Sigmoid colon (tissue), 4 donors: ENCODE results near the gene KCNJ15.

ENCODE experiments used
- EP300 ChIP-seq, 4 donors: sonication (generic); formaldehyde crosslinking; IDR thresholded peaks; one replicate each; pipeline ENCODE4 v1.6.1; 2017; ENCODE audit warnings: antibody characterized with exemption in 4 of 4
- POLR2A ChIP-seq, 2 donors: fragments of 450-650 bp; IDR thresholded peaks; one replicate each; pipeline ENCODE4 v1.6.1; 2016; ENCODE audit warnings: antibody characterized with exemption in 2 of 2, mild to moderate bottlenecking in 2 of 2, moderate library complexity in 2 of 2
- TF ChIP-seq, protein P1 (sequence below), 4 experiments: fragments of 450-650 bp in 3 of 4; fragments of 200-600 bp in 1 of 4; IDR thresholded peaks; one replicate each; pipeline ENCODE4 v1.5.1; 2016 to 2019; ENCODE audit warnings: antibody characterized with exemption in 4 of 4, mild to moderate bottlenecking in 3 of 4, moderate library complexity in 2 of 4

DNA sequence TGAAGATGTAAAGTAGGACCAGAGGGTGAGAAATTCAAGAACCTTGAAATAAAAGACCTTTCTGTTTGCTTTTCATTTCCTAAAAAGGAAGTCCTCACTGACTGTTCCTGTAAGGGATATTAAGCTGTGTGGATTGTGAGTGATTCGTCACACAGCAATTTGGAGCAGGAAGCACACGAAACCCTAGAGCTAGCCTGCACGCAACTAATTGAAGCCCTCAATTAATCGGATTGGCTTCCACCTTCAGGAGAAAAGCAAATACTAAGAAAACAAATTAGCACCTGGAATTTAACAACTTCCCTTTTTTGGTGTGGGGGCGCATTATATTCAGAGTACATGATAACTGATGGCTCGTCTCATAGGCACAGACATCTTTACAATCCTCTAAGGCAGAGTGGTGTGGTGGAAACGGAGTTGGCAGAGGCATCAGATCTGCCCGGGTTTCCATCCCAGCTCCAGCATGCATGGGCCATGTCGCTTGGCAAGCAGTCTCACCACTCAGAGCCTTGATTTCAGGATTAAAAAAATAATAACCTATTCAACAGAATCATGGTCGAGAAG, 95.2 kb downstream of the KCNJ15 start:
- TF ChIP-seq, protein P1, sequence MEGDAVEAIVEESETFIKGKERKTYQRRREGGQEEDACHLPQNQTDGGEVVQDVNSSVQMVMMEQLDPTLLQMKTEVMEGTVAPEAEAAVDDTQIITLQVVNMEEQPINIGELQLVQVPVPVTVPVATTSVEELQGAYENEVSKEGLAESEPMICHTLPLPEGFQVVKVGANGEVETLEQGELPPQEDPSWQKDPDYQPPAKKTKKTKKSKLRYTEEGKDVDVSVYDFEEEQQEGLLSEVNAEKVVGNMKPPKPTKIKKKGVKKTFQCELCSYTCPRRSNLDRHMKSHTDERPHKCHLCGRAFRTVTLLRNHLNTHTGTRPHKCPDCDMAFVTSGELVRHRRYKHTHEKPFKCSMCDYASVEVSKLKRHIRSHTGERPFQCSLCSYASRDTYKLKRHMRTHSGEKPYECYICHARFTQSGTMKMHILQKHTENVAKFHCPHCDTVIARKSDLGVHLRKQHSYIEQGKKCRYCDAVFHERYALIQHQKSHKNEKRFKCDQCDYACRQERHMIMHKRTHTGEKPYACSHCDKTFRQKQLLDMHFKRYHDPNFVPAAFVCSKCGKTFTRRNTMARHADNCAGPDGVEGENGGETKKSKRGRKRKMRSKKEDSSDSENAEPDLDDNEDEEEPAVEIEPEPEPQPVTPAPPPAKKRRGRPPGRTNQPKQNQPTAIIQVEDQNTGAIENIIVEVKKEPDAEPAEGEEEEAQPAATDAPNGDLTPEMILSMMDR (IDR thresholded peaks at IDR 0.05), result no peak
- no peak for TF ChIP-seq EP300 (IDR thresholded peaks at IDR 0.05)
- TF ChIP-seq POLR2A (IDR thresholded peaks at IDR 0.05), result no peak
